Left lung (tissue), 10 donors: ENCODE data around the gene NR2F2. TPM values are rescaled to one million over a fixed set of nuclear protein-coding genes. Genes with fewer than 3 reads are reported as not detected.

Source experiments
- ATAC-seq: fragments of 200-7000 bp; cut with Tn5 transposase; one replicate; pipeline ENCODE4 v1.9.1; 2020; ENCODE audit warnings: moderate library complexity
- DNase-seq, 4 donors: peaks; one replicate each; pipeline ENCODE4 v3.0.0-alpha.2; 2013 to 2020
- H3K27ac ChIP-seq, 2 donors: fragments of 200-600 bp; sonication (generic) in 1 of 2; one replicate each; pipeline versions ENCODE4 v1.5.0 to v1.8.0; 2020 to 2021
- H3K27me3 ChIP-seq, 2 donors: fragments of 200-600 bp; sonication (generic) in 1 of 2; one replicate each; pipeline versions ENCODE4 v1.5.0 to v1.8.0; 2020 to 2021
- H3K36me3 ChIP-seq, 2 donors: fragments of 200-600 bp; sonication (generic) in 1 of 2; one replicate each; pipeline versions ENCODE4 v1.5.0 to v1.8.0; 2020 to 2021
- H3K4me1 ChIP-seq, 2 donors: fragments of 200-600 bp; one replicate each; pipeline ENCODE4 v1.8.0; 2021
- H3K4me3 ChIP-seq, 2 donors: fragments of 200-600 bp; sonication (generic) in 1 of 2; one replicate each; pipeline versions ENCODE4 v1.5.0 to v1.8.0; 2020 to 2021; ENCODE audit warnings: mild to moderate bottlenecking in 1 of 2
- H3K9me3 ChIP-seq, 2 donors: fragments of 200-600 bp; sonication (generic) in 1 of 2; one replicate each; pipeline versions ENCODE4 v1.5.0 to v1.8.0; 2020 to 2021
- CTCF ChIP-seq, 2 donors: fragments of 200-600 bp; sonication (generic) in 1 of 2; IDR thresholded peaks; one replicate each; pipeline versions ENCODE4 v1.5.0 to v1.8.0; 2021; ENCODE audit warnings: antibody characterized with exemption in 2 of 2
- intact Hi-C, 2 donors: fragments of 100-400 bp; cut with DNase I; formaldehyde crosslinking; loops; one replicate each; pipeline versions ENCODE4 v1.11.2 to v1.14.2; 2022
- polyA plus RNA-seq, 6 donors: library from polyadenylated mRNA; unstranded; fragments of 120-200 nt; gene quantifications; one replicate each; pipeline ENCODE4 v1.2.1, GENCODE V29; 2013; ENCODE audit not compliant: insufficient read length in 6 of 6
- total RNA-seq, 2 donors: library from RNA; stranded (reverse); fragmentation: NEBNext Ultra II Directional; extraction: Animal tissue kit (Norgen Biotek cat#: 25700); gene quantifications; one replicate each; pipeline ENCODE4 v1.2.1, GENCODE V29; 2021
- donor health status: DM: no; HTN: yes; CAD: no.
- donor health status: DM: no; HTN: no; CAD: no.

NR2F2 gene
- total and polyA plus RNA-seq, 8 donors, result 53.4 to 168 (median 149) TPM

GRCh38 chr15:96327155-96327741 is 3.3 kb upstream of the NR2F2 start:
- H3K4me3 ChIP-seq, result peak overlapping the region; percentile 40 to 41
- H3K27me3 ChIP-seq, result peaks cover 10 to 98% of the 10 kb centered on the region in 2 donors

GRCh38 chr15:96328181-96328876 is 2.2 kb upstream of the NR2F2 start:
- ATAC-seq (no peak), DNase-seq (no peak)

More at GRCh38 chr15:96327155-96327741, 3.3 kb upstream of the NR2F2 start:
- ATAC-seq, result peak; percentile 74
- Histone ChIP-seq H3K27ac (peak overlapping the region; percentile 78 to 94), H3K36me3 (no peaks in the 10 kb centered on the region), H3K4me1 (peaks cover 0 to 10% of the 10 kb centered on the region in 2 donors), H3K9me3 (no peaks in the 10 kb centered on the region)
- TF ChIP-seq CTCF (IDR thresholded peaks at IDR 0.05), result peak; percentile 46 to 59
- intact Hi-C loops, result loop anchor here in 1 of 2 donors (10.0 kb wide), 1 partner anchor 1042 kb away; no protein-coding TSS in a partner anchor
- peak in 2 of 4 donors; percentile 83 to 89 for DNase-seq

GRCh38 chr15:96328877-96329195 is 1.7 kb upstream of the NR2F2 start:
- no peak for DNase-seq
- no peaks in the 10 kb centered on the region for H3K9me3 ChIP-seq
- peaks cover 0 to 13% of the 10 kb centered on the region in 2 donors for H3K4me1 ChIP-seq
- intact Hi-C loops, result loop anchor here in 1 of 2 donors (10.0 kb wide), 1 partner anchor 1044 kb away; no protein-coding TSS in a partner anchor
- H3K36me3 ChIP-seq, result no peaks in the 10 kb centered on the region
- TF ChIP-seq CTCF (IDR thresholded peaks at IDR 0.05), result no peak
- H3K27me3 ChIP-seq, result peaks cover 0 to 98% of the 10 kb centered on the region in 2 donors
- no peak overlapping the region for H3K4me3 ChIP-seq
- no peak for ATAC-seq
- H3K27ac ChIP-seq, result peak overlapping the region; percentile 78 to 94

More at GRCh38 chr15:96328181-96328876, 2.2 kb upstream of the NR2F2 start:
- TF ChIP-seq CTCF (IDR thresholded peaks at IDR 0.05), result no peak
- H3K27ac ChIP-seq, result peak overlapping the region; percentile 78 to 94
- H3K9me3 ChIP-seq, result no peaks in the 10 kb centered on the region
- H3K4me1 ChIP-seq, result peaks cover 0 to 10% of the 10 kb centered on the region in 2 donors
- no peak overlapping the region for H3K4me3 ChIP-seq
- H3K27me3 ChIP-seq, result peaks cover 0 to 98% of the 10 kb centered on the region in 2 donors
- no peaks in the 10 kb centered on the region for H3K36me3 ChIP-seq
- intact Hi-C loops, result loop anchor here in 1 of 2 donors (10.0 kb wide), 1 partner anchor 1044 kb away; no protein-coding TSS in a partner anchor

GRCh38 chr15:96329403-96329981 is 1.0 kb upstream of the NR2F2 start:
- ATAC-seq, result no peak
- Histone ChIP-seq H3K36me3 (peaks cover 0 to 4% of the 10 kb centered on the region in 2 donors), H3K27me3 (peaks cover 0 to 98% of the 10 kb centered on the region in 2 donors), H3K4me3 (peak overlapping the region; percentile 32 to 56), H3K27ac (peak overlapping the region; percentile 78 to 94), H3K4me1 (peaks cover 0 to 18% of the 10 kb centered on the region in 2 donors), H3K9me3 (no peaks in the 10 kb centered on the region)
- intact Hi-C loops, result loop anchor here in 1 of 2 donors (10.0 kb wide), 1 partner anchor 1045 kb away; no protein-coding TSS in a partner anchor
- DNase-seq, result no peak
- TF ChIP-seq CTCF (IDR thresholded peaks at IDR 0.05), result no peak

- DNase-seq, result peak; percentile 68 to 86 (median 74)
- Histone ChIP-seq H3K4me1 (peaks cover 0 to 18% of the 10 kb centered on the region in 2 donors), H3K27me3 (peaks cover 0 to 98% of the 10 kb centered on the region in 2 donors), H3K27ac (peak overlapping the region; percentile 78 to 94), H3K9me3 (no peaks in the 10 kb centered on the region), H3K36me3 (peaks cover 0 to 6% of the 10 kb centered on the region in 2 donors), H3K4me3 (peak overlapping the region; percentile 32 to 56)
- no peak for ATAC-seq
- TF ChIP-seq CTCF (IDR thresholded peaks at IDR 0.05), result no peak
- intact Hi-C loops, result no loop called here
Measured at GRCh38 chr15:96330064-96330449, 443 bp upstream of the NR2F2 start.
